B cell (primary cell): Measurements from ENCODE around the gene GIMAP2. TPM values are rescaled to one million over a fixed set of nuclear protein-coding genes. Genes with fewer than 3 reads are reported as not detected.

Experiments used
- ATAC-seq: fragments of 200-7000 bp; cut with Tn5 transposase; one replicate; pipeline ENCODE4 v1.10.0; 2021; ENCODE audit warnings: low read depth, mild to moderate bottlenecking, moderate number of reproducible peaks, moderate library complexity
- CTCF ChIA-PET: fragments of 350-600 bp; sonication (Branson Sonifier 250); formaldehyde crosslinking; loops from one replicate; lab custom pipeline; 2021; ENCODE audit warnings: antibody characterized with exemption, inconsistent platforms; lab: Charles Lee
- POLR2A ChIA-PET: fragments of 350-600 bp; sonication (Branson Sonifier 250); formaldehyde crosslinking; loops from one replicate; lab custom pipeline; 2021; ENCODE audit warnings: antibody characterized with exemption; lab: Charles Lee
- DNase-seq: peaks from one replicate; pipeline ENCODE4 v3.0.0; 2013
- H2AFZ ChIP-seq: 2 replicates; pipeline ENCODE4 v1.6.1; 2012; ENCODE audit warnings: mild to moderate bottlenecking, low read depth, low read length; ENCODE audit not compliant: insufficient read depth, poor library complexity, severe bottlenecking
- H3K27ac ChIP-seq, 2 donors: 1 replicate in 1 of 2; 2 replicates in 1 of 2; pipeline ENCODE4 v1.5.1; 2012 to 2013; ENCODE audit warnings: low read length in 2 of 2, mild to moderate bottlenecking in 2 of 2, moderate library complexity in 1 of 2
- H3K27me3 ChIP-seq, 4 experiments: fragments of 200-600 bp in 1 of 4; sonication (generic) in 1 of 4; replicated peaks in 1 of 4; 1 replicate in 2 of 4; 2 replicates in 2 of 4; pipeline versions ENCODE4 v1.6.1 to v1.7.0; 2013 to 2016; ENCODE audit warnings: low read length in 3 of 4, mild to moderate bottlenecking in 2 of 4, mixed read lengths in 1 of 4, moderate library complexity in 1 of 4; ENCODE audit not compliant: insufficient read depth in 4 of 4, control insufficient read depth in 3 of 4; ENCODE audit errors: control extremely low read depth in 1 of 4
- H3K36me3 ChIP-seq, 2 experiments: replicated peaks in 1 of 2; 1 replicate in 1 of 2; 2 replicates in 1 of 2; pipeline versions ENCODE4 v1.6.1 to v1.7.1; 2013; ENCODE audit warnings: low read length in 1 of 2; ENCODE audit not compliant: insufficient read depth in 2 of 2, control insufficient read depth in 1 of 2; ENCODE audit errors: control extremely low read depth in 1 of 2, extremely low read depth in 1 of 2
- H3K4me1 ChIP-seq, 2 donors: fragments of 200-600 bp in 1 of 2; sonication (generic) in 1 of 2; 1 replicate in 1 of 2; 2 replicates in 1 of 2; pipeline versions ENCODE4 v1.5.1 to v1.6.1; 2013 to 2017; ENCODE audit warnings: low read length in 2 of 2; ENCODE audit not compliant: control insufficient read depth in 2 of 2, insufficient read depth in 2 of 2
- H3K4me2 ChIP-seq: replicated peaks from 2 replicates; pipeline ENCODE3; 2012; ENCODE audit warnings: mild to moderate bottlenecking, low read depth, low read length; ENCODE audit not compliant: poor library complexity, severe bottlenecking
- H3K4me3 ChIP-seq, 5 experiments: fragments of 200-600 bp in 1 of 5; sonication (generic) in 1 of 5; 1 replicate in 3 of 5; 2 replicates in 2 of 5; pipeline versions ENCODE4 v1.5.1 to v1.7.0; 2011 to 2016; ENCODE audit warnings: low read length in 4 of 5, mild to moderate bottlenecking in 4 of 5, low read depth in 2 of 5, control low read depth in 1 of 5, moderate library complexity in 1 of 5; ENCODE audit not compliant: insufficient read depth in 1 of 5; ENCODE audit errors: control extremely low read depth in 1 of 5, extremely low read depth in 1 of 5
- H3K79me2 ChIP-seq: fragments of 200-600 bp; sonication (generic); one replicate; pipeline ENCODE4 v1.6.0; 2016; ENCODE audit warnings: low read length; ENCODE audit not compliant: control insufficient read depth, insufficient read depth
- H3K9ac ChIP-seq: fragments of 200-600 bp; sonication (generic); 2 replicates; pipeline ENCODE4 v1.6.1; 2017; ENCODE audit warnings: mild to moderate bottlenecking, low read length, moderate library complexity
- H3K9me3 ChIP-seq, 3 donors: one replicate each; pipeline versions ENCODE4 v1.6.1 to v1.7.1; 2013; ENCODE audit warnings: low read length in 2 of 3; ENCODE audit not compliant: control insufficient read depth in 2 of 3, insufficient read depth in 1 of 3; ENCODE audit errors: control extremely low read depth in 1 of 3
- H4K20me1 ChIP-seq: 2 replicates; pipeline ENCODE4 v1.6.0; 2012; ENCODE audit warnings: mild to moderate bottlenecking, low read length; ENCODE audit not compliant: insufficient read depth, control insufficient read depth, poor library complexity, severe bottlenecking
- H3K27ac Mint-ChIP-seq: one replicate; pipeline ENCODE4 v1.8.0; 2021; ENCODE audit warnings: mixed read lengths
- H3K27me3 Mint-ChIP-seq: one replicate; pipeline ENCODE4 v1.8.0; 2021; ENCODE audit warnings: mixed read lengths
- H3K4me1 Mint-ChIP-seq: one replicate; pipeline ENCODE4 v1.8.0; 2021; ENCODE audit warnings: mixed read lengths
- H3K4me3 Mint-ChIP-seq: one replicate; pipeline ENCODE4 v1.8.0; 2021; ENCODE audit warnings: mixed read lengths
- H3K9me3 Mint-ChIP-seq: one replicate; pipeline ENCODE4 v1.8.0; 2022; ENCODE audit warnings: mixed read lengths; ENCODE audit not compliant: insufficient read depth
- CTCF ChIP-seq: fragments of 200-600 bp; IDR thresholded peaks from one replicate; pipeline ENCODE4 v1.8.0; 2022; ENCODE audit warnings: antibody characterized with exemption, mild to moderate bottlenecking
- EZH2 ChIP-seq: IDR thresholded peaks from 2 replicates; pipeline ENCODE4 v1.6.1; 2012; ENCODE audit warnings: borderline replicate concordance, low read depth, mild to moderate bottlenecking, moderate library complexity, low read length; ENCODE audit not compliant: insufficient read depth, poor library complexity, severe bottlenecking
- WGBS: methylation state at CpG from one replicate; pipeline ENCODE4 v1.1.5; 2013; ENCODE audit warnings: missing lambda C conversion rate; ENCODE audit not compliant: insufficient coverage; 5-methylcytosine and 5-hydroxymethylcytosine counted together
- intact Hi-C: fragments of 100-400 bp; cut with micrococcal nuclease; formaldehyde crosslinking; loops from one replicate; pipeline ENCODE4 v1.10.0; 2022
- polyA plus RNA-seq: library from polyadenylated mRNA; depleted of rRNA; stranded (reverse); fragments of >200 nt; gene quantifications from 2 replicates; pipeline ENCODE4 v1.2.3, GENCODE V29; 2012
- total RNA-seq, 2 donors: library from RNA; stranded (reverse); fragments of 120-200 nt in 1 of 2; gene quantifications; 1 replicate in 1 of 2; 2 replicates in 1 of 2; pipeline versions ENCODE4 v1.2.3 to v1.2.4, GENCODE V29; 2013 to 2022

Gene GIMAP2
- total and polyA plus RNA-seq, 2 donors (not counting 1 experiment from before 2014, with no cell fraction given): 13.2 to 18.1 TPM

DNA sequence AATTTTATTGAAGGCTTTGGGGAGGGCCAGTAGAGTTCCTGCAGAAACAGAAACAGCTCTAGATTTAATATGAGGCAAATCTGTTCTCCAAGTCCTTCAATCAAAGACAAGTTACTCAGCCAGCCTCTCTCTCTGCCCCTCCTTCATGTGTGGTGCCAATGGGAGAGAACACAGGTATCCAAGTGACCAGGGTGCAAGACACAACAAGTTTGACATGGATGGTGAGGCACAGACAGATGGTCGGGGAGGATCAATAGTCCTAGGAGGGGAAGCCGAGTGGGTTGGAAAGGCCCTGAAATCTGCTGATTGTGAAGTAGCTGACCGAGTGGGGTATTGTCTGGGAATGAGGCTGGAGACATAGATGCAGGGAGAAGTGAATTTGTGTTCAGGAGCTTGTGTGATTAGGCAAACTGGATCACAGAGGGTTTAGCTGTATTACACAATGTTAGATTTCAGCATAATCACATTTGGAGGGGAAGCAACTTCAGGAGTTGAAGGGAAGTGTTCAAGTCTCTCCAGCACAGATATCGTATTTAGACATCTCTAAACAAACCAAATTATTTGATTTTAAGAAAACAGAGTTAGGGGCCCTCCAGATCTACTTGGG is 32.4 kb downstream of the GIMAP2 start:
- Mint-ChIP-seq H3K27me3 (no peaks in the 10 kb centered on the region), H3K9me3 (peaks cover 3% of the 10 kb centered on the region), H3K4me1 (peaks cover 15% of the 10 kb centered on the region), H3K27ac (no peak overlapping the region), H3K4me3 (no peak overlapping the region)
- Histone ChIP-seq H3K27me3 (no peaks in the 10 kb centered on the region), H3K4me3 (no peak overlapping the region), H3K79me2 (no peaks in the 10 kb centered on the region), H3K36me3 (peaks cover 0 to 5% of the 10 kb centered on the region in 2 experiments), H3K9me3 (no peaks in the 10 kb centered on the region), H3K9ac (no peak overlapping the region), H3K27ac (no peak overlapping the region), H2AFZ (no peak overlapping the region), H4K20me1 (no peaks in the 10 kb centered on the region), H3K4me1 (peaks cover 17 to 18% of the 10 kb centered on the region in 2 donors), H3K4me2 (no peak overlapping the region)
- ChIA-PET CTCF (no interaction called here), POLR2A (no interaction called here)
- 76% methylated on average over 3 of the region's 4 CpGs for WGBS
- ATAC-seq (no peak), DNase-seq (no peak)
- intact Hi-C loops: no loop called here
- no peak for TF ChIP-seq EZH2

- intact Hi-C loops: no loop called here
- Histone ChIP-seq H4K20me1 (no peaks in the 10 kb centered on the region), H3K27ac (no peak overlapping the region), H3K27me3 (no peaks in the 10 kb centered on the region), H3K4me1 (peaks cover 17 to 18% of the 10 kb centered on the region in 2 donors), H3K36me3 (peaks cover 0 to 5% of the 10 kb centered on the region in 2 experiments), H3K9ac (no peak overlapping the region), H2AFZ (no peak overlapping the region), H3K9me3 (no peaks in the 10 kb centered on the region), H3K4me2 (no peak overlapping the region), H3K4me3 (no peak overlapping the region), H3K79me2 (no peaks in the 10 kb centered on the region)
- no peak for TF ChIP-seq EZH2
- TF ChIP-seq CTCF: no peak
- Mint-ChIP-seq H3K4me3 (no peak overlapping the region), H3K27ac (no peak overlapping the region), H3K4me1 (peaks cover 15% of the 10 kb centered on the region), H3K9me3 (no peaks in the 10 kb centered on the region), H3K27me3 (no peaks in the 10 kb centered on the region)
- ChIA-PET CTCF (no interaction called here), POLR2A (no interaction called here)
- WGBS: no CpG with 5 or more reads among the region's 4 CpGs
- no peak for DNase-seq
- no peak for ATAC-seq
Measured at GRCh38 chr7:150719436-150719835, 33.9 kb downstream of the GIMAP2 start.
